Hepatocyte (in vitro differentiated cells): ENCODE measurements around the gene TLX2. TPM values are rescaled to one million over a fixed set of nuclear protein-coding genes. Genes with fewer than 3 reads are reported as not detected.
A peak's percentile ranks its signal among the peaks of the same experiment; 100 is the strongest.

Experiments used
- DNase-seq: peaks from one replicate; pipeline ENCODE4 v3.0.0-alpha.2; 2016; ENCODE audit warnings: low spot score
- H2AFZ ChIP-seq: fragments of 200-600 bp; sonication (generic); 2 replicates; pipeline ENCODE4 v1.6.0; 2016; ENCODE audit warnings: antibody characterized with exemption, mild to moderate bottlenecking
- H3K27ac ChIP-seq: fragments of 200-600 bp; sonication (generic); 2 replicates; pipeline ENCODE4 v1.5.1; 2016; ENCODE audit warnings: mild to moderate bottlenecking
- H3K27me3 ChIP-seq: fragments of 200-600 bp; sonication (generic); 2 replicates; pipeline ENCODE4 v1.6.1; 2016
- H3K36me3 ChIP-seq: fragments of 200-600 bp; sonication (generic); replicated peaks from 2 replicates; pipeline ENCODE4 v1.5.1; 2016; ENCODE audit warnings: low read depth; ENCODE audit not compliant: insufficient read depth
- H3K4me1 ChIP-seq: fragments of 200-600 bp; sonication (generic); 2 replicates; pipeline ENCODE4 v1.5.1; 2016; ENCODE audit warnings: mild to moderate bottlenecking, moderate library complexity; ENCODE audit not compliant: insufficient read depth
- H3K4me2 ChIP-seq: fragments of 200-600 bp; sonication (generic); 2 replicates; pipeline ENCODE4 v1.6.0; 2016
- H3K4me3 ChIP-seq: fragments of 200-600 bp; sonication (generic); 2 replicates; pipeline ENCODE4 v1.5.1; 2016; ENCODE audit warnings: mild to moderate bottlenecking
- H3K79me2 ChIP-seq: fragments of 200-600 bp; sonication (generic); 2 replicates; pipeline ENCODE4 v1.6.0; 2017; ENCODE audit warnings: mild to moderate bottlenecking
- H3K9me2 ChIP-seq: fragments of 200-600 bp; sonication (generic); replicated peaks from 2 replicates; pipeline ENCODE4 v1.6.0; 2017; ENCODE audit warnings: mild to moderate bottlenecking; ENCODE audit not compliant: insufficient read depth
- H3K9me3 ChIP-seq: fragments of 200-600 bp; sonication (generic); 2 replicates; pipeline ENCODE4 v1.5.1; 2016; ENCODE audit warnings: low read depth, mild to moderate bottlenecking
- H4K20me1 ChIP-seq: fragments of 200-600 bp; sonication (generic); 2 replicates; pipeline ENCODE4 v1.6.0; 2016; ENCODE audit warnings: mild to moderate bottlenecking; ENCODE audit not compliant: insufficient read depth, poor library complexity, severe bottlenecking
- EZH2 ChIP-seq: fragments of 200-600 bp; sonication (generic); IDR thresholded peaks from 2 replicates; pipeline ENCODE4 v1.6.1; 2016; ENCODE audit warnings: antibody characterized with exemption, mild to moderate bottlenecking, borderline replicate concordance
- EZH2phosphoT487 ChIP-seq: fragments of 200-600 bp; sonication (generic); IDR thresholded peaks from one replicate; pipeline ENCODE4 v1.6.1; 2018; ENCODE audit warnings: antibody characterized with exemption, mild to moderate bottlenecking, low read depth, moderate library complexity; ENCODE audit not compliant: unreplicated experiment, severe bottlenecking
- WGBS: methylation state at CpG from one replicate; pipeline ENCODE4 v1.1.6; 2016; ENCODE audit warnings: low lambda C conversion rate; ENCODE audit errors: missing lambda C conversion rate; 5-methylcytosine and 5-hydroxymethylcytosine counted together
- polyA plus RNA-seq: library from polyadenylated mRNA; unstranded; fragments of >200 nt; fragmentation: Nextera tagmentation; extraction: Ambion mirVana; gene quantifications from 2 replicates; pipeline ENCODE4 v1.2.1, GENCODE V29; 2016
- total RNA-seq: library from RNA; depleted of rRNA; stranded (reverse); fragments of >200 nt; gene quantifications from 2 replicates; pipeline ENCODE4 v1.2.3, GENCODE V29; 2014
- TF ChIP-seq, protein P1 (sequence below): fragments of 200-600 bp; sonication (generic); IDR thresholded peaks from 2 replicates; pipeline ENCODE4 v1.5.1; 2016; ENCODE audit warnings: antibody characterized with exemption, mild to moderate bottlenecking; ENCODE audit not compliant: poor library complexity

The TLX2 gene
- total and polyA plus RNA-seq, 2 experiments from 2014 or later, result not detected

DNA sequence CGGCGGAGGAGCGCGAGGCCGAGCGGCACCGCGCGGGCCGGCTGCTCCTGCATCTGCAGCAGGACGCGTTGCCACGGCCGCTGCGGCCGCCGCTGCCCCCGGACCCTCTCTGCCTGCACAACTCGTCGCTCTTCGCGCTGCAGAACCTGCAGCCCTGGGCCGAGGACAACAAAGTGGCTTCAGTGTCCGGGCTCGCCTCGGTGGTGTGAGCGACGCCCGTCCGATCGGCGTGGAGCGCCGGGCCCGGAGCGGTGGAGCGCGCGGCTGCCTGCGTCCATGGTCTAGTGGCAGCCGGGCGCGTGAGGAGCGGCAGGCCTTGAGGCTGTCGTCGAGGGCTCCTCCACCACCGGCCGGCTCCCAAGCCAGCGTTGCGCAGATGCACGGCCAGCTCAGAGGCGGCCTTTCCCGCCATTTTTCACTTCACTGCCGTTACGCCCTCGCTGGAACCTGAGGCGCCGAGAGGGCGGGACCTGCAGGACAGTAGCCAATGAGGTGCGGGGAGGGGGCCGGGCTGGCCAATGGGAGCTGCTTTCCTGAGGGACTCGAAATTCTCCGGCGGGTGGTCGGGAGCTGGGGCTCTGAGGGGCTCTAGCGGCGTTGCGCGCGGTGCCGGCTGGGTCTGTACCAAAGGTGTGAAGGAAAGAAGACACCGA, 1.9 kb downstream of the TLX2 start:
- H3K36me3 ChIP-seq, result no peaks in the 10 kb centered on the region
- no peak overlapping the region for H3K27ac ChIP-seq
- peaks cover 97% of the 10 kb centered on the region for H3K27me3 ChIP-seq
- DNase-seq, result peak; percentile 53
- H3K4me1 ChIP-seq, result peaks cover 6% of the 10 kb centered on the region
- peak overlapping the region; percentile 66 for H2AFZ ChIP-seq
- H3K4me3 ChIP-seq, result no peak overlapping the region
- peak overlapping the region; percentile 74 for H3K4me2 ChIP-seq
- H4K20me1 ChIP-seq, result no peaks in the 10 kb centered on the region
- 7% methylated on average over 56 of the region's 72 CpGs for WGBS
- H3K79me2 ChIP-seq, result no peaks in the 10 kb centered on the region
- H3K9me2 ChIP-seq, result no peaks in the 10 kb centered on the region
- TF ChIP-seq EZH2, result peak; percentile 68
- TF ChIP-seq EZH2phosphoT487, result peak; percentile 38
- TF ChIP-seq, protein P1, sequence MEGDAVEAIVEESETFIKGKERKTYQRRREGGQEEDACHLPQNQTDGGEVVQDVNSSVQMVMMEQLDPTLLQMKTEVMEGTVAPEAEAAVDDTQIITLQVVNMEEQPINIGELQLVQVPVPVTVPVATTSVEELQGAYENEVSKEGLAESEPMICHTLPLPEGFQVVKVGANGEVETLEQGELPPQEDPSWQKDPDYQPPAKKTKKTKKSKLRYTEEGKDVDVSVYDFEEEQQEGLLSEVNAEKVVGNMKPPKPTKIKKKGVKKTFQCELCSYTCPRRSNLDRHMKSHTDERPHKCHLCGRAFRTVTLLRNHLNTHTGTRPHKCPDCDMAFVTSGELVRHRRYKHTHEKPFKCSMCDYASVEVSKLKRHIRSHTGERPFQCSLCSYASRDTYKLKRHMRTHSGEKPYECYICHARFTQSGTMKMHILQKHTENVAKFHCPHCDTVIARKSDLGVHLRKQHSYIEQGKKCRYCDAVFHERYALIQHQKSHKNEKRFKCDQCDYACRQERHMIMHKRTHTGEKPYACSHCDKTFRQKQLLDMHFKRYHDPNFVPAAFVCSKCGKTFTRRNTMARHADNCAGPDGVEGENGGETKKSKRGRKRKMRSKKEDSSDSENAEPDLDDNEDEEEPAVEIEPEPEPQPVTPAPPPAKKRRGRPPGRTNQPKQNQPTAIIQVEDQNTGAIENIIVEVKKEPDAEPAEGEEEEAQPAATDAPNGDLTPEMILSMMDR, result no peak
- H3K9me3 ChIP-seq, result no peaks in the 10 kb centered on the region

GRCh38 chr2:74516650-74517049, 2.4 kb downstream of the TLX2 start:
- peaks cover 92% of the 10 kb centered on the region for H3K27me3 ChIP-seq
- no peak for DNase-seq
- no peaks in the 10 kb centered on the region for H3K9me2 ChIP-seq
- no peak overlapping the region for H3K27ac ChIP-seq
- no peak overlapping the region for H2AFZ ChIP-seq
- H3K9me3 ChIP-seq, result no peaks in the 10 kb centered on the region
- H3K4me2 ChIP-seq, result peak overlapping the region; percentile 74
- H3K79me2 ChIP-seq, result no peaks in the 10 kb centered on the region
- H3K4me3 ChIP-seq, result no peak overlapping the region
- no peaks in the 10 kb centered on the region for H3K36me3 ChIP-seq
- TF ChIP-seq, protein P1, result no peak
- peak; percentile 7 for TF ChIP-seq EZH2phosphoT487
- H4K20me1 ChIP-seq, result no peaks in the 10 kb centered on the region
- peaks cover 6% of the 10 kb centered on the region for H3K4me1 ChIP-seq
- WGBS, result 87% methylated on average over 13 of the region's 13 CpGs

DNA sequence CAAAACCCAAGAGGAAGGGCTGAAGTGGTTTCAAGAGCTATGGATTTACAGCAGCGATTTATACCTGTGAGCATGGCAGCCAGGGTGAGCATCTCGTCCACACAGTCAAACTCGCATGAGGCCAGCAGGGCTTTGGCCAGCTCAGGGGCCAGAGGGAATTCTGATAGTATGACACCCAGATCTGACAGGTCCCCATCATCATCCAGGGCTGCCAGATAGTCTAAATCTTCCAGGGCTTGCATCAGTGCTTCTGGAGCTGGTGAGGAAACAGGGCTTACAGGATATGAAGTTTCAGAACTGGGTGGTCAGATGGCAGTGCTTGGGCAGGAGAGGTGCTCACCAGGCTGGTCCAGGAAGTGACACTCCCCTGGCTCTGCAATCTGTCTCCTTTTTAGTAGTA, 8.3 kb downstream of the TLX2 start:
- no peak overlapping the region for H2AFZ ChIP-seq
- H4K20me1 ChIP-seq, result no peaks in the 10 kb centered on the region
- no peaks in the 10 kb centered on the region for H3K9me2 ChIP-seq
- H3K4me2 ChIP-seq, result no peak overlapping the region
- H3K36me3 ChIP-seq, result no peaks in the 10 kb centered on the region
- H3K4me3 ChIP-seq, result no peak overlapping the region
- H3K4me1 ChIP-seq, result no peaks in the 10 kb centered on the region
- no peak overlapping the region for H3K27ac ChIP-seq
- peaks cover 33% of the 10 kb centered on the region for H3K27me3 ChIP-seq
- WGBS, result 80% methylated on average over 3 of the region's 3 CpGs
- no peaks in the 10 kb centered on the region for H3K9me3 ChIP-seq
- TF ChIP-seq EZH2phosphoT487 (no peak), EZH2 (no peak)
- TF ChIP-seq, protein P1, result no peak
- peaks cover 3% of the 10 kb centered on the region for H3K79me2 ChIP-seq
- no peak for DNase-seq
